Left forelimb (tissue), 1 donor: ENCODE results near the gene SMIM41.

Source experiments
- DNase-seq: peaks from one replicate; pipeline ENCODE4 v3.0.0-alpha.2; 2018; ENCODE audit warnings: low spot score

Gene SMIM41

DNA sequence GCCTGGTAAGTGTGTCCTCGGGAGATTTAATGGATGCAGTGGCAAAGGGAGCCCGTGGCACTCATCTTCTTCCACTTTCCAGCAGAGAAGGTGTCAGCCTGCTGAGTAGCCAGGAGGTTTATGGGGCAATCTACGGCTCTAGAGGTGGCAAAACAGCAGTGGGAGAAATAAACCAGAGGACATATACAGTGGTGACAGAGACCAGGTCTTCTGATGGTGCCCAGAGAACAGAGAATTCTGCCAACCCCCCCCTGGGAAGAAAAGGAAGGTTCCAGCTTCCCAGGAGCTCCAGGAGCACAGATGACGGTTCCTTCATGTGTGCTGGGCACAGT lies 43.0 kb downstream of the SMIM41 start:
- peak; percentile 55 for DNase-seq

DNA sequence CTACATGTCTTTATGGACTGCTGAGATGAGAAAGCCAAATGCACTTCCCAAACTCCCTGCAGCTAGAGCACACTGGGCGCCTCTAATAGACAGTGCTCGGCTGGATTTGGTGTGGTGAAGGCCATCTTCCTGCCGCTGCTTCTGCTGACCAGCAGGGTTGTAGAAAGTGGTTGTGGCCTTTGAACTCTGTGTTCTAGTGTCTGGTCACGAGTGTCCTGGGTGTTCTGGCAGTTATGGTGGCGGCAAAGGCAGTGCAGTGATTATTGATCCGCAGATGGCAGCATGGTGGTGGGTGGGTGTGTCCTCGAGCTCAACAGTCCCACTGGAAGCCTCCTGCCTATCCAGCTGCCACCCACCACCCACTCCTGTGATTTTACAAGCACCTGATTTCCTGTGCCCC lies 43.4 kb downstream of the SMIM41 start:
- DNase-seq = peak; percentile 37

DNA sequence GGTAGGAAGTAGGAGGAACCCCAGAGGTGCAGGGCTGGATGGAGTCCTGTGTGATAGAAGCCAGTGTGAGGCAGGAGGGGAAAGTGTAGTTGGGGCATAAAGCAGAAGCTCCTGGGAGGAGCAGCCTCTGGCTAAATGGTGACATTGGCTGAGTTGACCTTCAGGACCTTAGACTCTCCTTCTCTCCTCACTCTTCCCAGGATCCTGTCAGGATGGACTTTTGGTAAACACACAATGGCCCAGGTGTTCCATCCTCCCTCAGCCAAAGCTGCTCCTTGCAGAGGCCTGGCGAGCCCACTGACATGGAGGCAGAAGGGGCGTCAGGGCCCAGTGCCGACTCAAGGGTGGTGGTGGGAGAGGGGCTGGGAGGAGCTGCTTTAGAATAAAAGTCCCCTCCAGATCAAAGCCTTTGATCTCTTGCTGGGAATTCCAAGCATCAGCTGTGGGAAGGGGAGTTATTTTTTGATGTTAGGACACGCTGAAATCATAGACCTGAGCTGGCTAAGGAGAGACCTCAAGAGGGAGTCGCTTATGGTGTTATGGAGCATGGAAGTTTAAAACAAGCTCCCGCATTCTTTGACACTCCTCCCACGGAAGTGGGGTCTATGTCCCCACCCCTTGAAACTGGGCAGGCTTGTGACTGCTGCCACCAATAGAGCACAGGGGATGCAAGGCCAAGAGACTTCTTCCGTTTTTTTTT lies 44.1 kb downstream of the SMIM41 start:
- no peak for DNase-seq

DNA sequence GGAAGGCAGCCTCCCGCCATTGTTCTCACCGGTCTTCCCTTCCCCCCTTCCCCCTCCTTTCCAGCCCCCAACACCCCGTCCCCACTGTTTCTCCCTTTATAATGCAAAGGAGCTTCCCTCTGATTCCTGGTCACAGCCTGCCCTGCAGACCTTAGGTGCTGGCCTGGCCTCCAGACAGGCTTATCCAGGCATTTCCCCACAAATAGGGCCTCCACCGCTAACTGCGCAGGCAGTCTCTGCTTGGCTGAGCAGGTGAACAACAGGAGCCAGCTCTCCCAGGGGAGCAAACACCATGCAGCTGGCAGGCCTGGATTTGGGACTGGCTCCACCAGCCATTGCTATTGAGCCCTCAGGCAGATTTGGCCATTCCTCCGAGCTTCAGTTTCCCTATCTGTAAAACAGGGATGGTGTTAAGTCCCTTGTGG lies 46.0 kb downstream of the SMIM41 start:
- peak; percentile 57 for DNase-seq

DNA sequence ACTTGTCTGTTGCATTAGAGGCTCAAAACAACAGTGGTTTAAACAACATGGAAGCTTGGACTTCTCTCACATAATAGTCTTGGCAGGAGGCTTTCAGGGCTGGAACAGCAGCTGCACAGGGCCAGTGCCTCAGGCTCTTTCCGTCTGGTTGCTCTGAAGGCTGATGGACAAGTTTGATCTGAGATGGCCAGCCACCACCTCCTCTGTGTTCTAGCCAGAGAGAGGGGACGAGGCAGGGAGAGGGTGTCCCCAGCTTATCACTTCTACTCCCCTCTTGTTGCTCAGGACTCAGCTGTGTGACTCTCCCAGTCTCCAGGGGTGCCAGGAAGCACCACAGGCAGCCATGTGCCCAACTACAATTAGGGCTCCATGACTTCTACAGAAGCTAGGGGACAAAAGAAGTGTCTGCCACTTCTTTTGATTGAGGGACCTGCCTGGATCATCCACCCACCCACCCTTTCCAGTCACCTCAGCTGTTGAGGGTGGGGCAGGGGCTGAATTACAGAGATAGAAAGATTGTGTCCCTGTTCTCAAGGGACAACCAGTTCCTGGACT lies 46.6 kb downstream of the SMIM41 start:
- peak; percentile 57 for DNase-seq

DNA sequence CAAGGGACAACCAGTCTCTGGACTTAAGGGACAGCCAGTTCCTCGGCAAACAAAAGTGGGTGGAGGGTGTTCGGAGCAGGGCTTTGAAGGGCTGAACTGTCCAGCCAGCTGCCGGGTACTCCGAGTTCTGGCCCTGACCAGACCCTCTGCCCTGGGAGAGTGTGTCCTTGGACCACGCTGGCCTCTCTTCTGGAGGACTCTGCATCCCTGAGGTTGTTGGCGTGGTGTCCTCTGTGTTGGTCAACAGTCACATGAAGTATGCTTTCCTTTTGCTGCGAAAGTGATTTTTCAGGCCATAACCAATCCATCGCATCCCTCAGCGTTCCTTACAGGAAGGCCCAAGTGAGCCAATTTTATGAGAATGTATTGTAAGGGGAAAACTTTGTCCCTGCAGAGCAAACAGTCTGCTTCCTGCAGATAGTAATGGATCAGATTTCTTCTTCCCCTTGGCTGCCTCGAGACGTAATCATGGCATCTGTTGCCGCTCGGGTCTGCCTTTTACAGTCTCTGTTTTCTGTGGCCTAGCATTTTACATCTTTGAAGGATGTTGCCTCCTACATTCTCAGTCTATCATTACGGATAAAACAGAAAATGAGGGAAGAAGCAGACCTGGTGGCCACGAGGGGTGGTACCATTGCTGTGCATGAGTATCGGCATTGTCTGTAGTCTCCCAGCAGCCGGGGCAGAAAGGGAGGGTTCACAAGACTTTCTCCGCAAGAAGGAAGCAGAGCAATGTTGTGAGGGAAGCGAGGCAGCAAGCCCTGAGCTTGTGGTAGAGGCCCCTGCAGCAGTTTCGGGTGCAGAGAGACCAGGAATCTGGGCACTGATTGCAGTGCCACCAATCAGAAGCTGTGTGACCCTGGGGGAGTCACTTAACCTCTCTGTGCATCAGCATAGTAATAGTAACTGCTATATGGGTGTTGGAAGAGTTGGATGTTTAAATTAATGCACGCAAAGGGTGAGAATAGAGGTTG lies 47.4 kb downstream of the SMIM41 start:
- DNase-seq = peak; percentile 57

DNA sequence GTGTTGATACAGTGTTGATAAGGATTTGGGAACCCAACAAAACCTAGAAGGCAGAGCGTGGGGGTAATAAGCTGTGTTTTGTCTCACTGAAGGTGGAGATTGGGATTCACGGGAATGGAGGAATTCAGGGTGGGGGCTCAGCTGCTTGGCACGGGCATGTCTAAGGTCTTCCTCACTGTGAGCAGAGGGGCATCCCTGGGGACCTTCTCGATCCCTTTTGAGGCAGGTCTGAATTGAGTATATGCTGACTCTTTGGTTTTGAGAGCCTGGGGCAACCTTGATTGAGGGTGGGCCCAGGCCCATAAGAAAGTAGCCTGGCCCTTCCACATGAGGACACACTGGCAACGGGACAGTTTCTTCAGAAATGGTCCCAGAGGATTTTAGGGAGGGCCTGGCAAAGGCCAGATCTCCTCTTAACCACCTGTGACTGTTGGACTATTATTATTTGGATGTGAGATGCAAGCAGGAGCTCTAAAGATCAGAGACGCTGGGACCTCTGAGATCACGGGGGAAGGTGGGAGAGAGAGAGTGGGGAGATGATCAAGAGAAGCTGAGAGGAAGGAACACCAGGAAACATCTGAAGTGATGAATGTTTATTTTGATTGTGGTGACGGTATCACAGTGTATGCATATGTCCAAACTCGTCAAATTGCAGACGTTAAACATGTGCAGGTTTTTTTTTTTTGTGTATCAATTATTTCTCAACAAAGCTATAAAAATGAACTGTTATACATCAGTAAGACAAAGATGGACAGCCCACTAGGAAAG lies 48.4 kb downstream of the SMIM41 start:
- DNase-seq = no peak

DNA sequence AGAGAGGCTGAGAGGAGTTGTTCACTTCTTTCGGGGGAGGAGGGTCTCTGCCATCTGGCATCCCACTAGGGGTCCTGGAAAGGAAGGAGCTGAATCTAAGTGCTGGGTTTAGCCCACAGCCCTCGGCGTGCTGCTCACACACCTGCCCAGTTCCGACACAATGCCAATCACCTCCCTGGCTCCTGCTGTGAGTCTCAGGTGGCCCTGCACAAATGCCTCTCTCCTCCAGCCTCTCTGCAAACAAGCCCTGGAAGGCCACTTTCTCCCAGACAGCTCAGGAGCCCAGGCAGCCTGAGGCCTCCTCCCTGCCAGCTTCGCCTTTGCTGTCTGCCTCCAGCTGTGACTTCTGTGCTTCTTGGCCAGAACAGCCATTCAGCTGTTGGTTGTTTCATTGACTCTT lies 51.2 kb downstream of the SMIM41 start:
- peak; percentile 55 for DNase-seq

DNA sequence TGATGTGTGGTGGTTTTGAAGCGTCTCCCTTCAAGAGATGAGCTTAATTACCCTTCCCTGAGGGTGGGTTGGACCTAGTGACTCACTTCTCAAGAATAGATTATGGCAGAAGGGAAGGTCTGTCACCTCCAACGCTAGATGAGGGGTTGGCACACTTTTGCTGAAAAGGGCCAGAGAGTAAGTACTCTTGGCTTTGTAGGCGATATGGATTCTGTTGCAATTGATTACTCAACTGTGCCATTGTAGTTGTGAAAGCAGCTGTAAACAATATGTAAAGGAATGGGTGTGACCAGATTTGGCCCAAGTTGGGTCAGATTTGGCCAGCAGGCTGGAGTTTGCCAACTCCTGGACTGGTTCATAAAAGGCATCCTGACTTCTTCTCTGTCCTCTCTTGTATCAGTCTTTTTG lies 53.3 kb downstream of the SMIM41 start:
- DNase-seq = peak; percentile 28

DNA sequence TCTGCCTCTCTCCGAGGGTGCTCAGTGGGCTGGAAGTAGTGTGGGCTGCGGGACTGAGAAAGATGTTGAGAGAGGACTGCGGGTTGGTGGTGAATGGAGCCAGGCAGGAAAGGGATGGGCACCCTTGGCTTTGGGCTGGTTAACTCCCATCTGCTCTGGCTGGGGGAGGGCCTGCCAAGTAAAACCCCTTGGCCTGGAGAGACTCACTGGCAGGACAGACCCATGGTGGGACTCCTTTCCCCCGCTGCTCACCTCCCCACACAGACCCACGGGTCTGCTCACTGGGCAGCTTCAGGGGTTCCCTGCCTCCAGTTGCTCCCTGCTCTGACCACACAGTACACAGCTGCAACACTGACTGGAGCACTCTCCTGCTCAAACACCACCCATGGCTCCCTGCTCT lies 58.2 kb downstream of the SMIM41 start:
- no peak for DNase-seq

DNA sequence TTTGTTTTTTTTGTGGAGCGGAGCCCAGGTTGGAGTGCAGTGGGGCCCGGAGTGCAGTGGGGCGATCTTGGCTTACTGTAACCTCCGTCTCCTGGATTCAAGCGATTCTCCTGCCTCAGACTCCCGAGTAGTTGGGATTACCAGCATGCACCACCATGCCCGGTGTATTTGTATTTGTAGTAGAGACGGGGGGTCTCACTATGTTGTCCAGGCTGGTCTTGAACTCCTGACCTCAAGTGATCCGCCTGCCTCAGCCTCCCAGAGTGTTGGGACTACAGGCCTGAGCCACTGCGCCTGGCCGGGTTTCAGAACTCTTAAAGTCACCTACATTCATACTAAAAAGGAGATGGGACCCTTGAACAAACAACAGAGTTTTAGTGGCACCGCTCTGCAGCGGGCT lies 59.6 kb downstream of the SMIM41 start:
- DNase-seq = no peak

DNA sequence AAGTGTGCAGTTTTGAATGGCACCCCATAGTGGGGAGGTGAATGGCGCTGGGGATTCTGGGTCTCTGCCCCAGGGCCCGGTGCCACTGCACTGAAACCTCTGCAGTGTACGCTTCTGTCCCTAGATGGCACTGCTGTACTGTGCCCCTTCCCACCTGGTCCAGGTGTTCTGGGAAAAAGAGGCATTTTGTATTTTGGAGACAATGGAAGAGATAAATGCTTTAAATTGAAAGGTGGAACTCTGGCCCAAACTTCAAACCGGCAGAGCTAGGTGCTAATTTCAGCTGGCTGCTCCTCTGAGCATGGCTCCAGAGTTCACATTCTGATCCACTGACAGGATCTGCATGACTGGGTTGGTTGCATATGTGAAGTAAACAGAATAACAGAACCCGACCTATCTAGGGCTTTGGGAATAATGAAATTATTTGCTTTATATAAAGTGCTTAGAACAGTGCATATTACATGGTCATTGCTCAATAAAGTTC lies 60.1 kb downstream of the SMIM41 start:
- DNase-seq = no peak

DNA sequence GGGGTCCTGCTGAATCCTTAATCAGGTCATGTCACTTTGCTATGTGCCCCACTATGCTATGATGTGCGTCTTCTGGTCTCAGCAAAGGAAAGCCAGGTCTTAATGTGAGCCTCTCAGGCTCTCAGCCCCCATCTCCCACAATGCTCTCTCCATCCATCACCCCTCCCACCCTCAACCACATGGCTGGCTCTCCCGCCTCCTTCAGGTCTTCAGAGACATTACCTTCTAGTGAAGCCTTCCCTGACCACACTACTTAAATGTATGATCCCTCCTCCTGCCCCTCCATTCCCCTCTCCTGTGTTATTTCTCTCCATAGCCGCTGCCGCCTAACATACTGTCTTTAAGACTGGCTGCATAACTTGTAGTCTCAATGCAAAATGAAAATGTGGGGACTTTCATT lies 61.8 kb downstream of the SMIM41 start:
- DNase-seq = no peak

DNA sequence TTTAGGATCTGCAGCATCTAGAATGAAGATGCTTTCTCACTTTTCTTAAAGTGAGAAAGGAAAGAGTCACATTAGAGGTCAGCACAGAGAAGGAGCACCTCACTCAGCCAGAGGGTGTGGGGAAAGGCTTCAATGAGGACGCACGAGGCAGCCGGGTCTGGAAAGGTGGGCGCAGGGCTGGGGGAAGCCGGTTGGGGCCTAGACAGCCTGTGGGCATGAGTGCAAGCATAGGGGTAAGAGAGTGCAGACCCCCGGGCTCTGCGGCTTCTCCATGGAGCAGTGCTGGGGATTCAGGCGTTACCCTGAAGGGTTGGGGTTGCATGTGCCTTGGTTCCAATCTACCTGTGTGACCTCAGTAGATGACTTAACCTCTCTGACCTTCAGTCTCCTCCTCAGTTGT lies 62.4 kb downstream of the SMIM41 start:
- DNase-seq = no peak

DNA sequence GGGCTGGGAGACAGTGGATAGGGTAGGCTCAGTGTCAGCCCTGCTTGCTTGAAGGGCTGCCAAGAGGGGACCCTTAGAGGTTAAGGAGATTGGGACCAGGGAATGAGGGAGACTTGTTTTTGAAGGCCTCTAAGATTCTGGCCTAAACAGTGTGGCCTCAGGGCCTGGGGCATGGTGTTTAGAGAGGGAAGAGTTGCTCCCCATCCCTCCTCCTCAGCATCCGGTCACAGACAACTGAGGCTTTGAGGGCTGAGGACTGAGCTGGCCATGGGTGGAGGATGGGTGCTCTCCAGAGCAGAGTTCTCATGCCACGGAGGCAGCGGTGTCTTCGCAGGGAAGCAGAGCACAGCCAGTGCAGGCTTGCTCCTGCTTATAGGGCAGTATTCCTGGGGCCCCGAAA lies 62.9 kb downstream of the SMIM41 start:
- DNase-seq = no peak

DNA sequence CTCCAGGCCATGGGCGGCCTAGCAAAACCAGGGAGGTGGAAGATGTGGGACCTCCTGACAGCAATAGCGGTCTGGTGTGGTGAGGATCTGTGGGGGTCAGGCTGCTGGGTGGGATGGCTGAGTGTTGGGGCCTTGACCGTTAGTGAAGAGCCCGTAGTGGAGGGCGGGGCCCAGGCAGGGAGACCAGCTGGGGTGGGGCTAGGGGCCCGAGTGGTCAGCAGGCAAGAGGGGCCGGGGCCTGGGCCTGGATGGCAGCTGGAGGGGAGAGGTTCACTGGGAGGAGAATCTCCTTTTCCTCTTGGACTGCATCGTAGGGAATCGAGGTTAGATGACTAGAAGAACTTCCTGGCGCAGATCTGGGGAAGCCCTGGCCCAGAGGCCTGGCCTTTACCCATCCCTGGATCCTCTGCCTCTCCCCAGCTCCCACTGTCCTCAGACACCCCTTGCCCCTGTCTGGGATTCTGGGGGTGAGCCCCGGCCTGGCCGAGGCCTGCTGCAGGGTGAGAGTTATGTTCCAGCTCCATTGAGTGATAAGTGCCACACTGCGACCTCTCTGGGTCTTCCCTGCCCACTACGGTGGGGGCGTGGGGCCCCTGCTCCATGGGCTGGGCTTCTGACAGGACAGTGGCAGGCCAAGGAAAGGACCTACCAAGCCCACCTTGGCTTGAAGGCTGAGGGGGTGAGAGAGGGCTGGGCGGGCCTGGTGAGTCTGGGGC lies 65.2 kb downstream of the SMIM41 start:
- DNase-seq = no peak

DNA sequence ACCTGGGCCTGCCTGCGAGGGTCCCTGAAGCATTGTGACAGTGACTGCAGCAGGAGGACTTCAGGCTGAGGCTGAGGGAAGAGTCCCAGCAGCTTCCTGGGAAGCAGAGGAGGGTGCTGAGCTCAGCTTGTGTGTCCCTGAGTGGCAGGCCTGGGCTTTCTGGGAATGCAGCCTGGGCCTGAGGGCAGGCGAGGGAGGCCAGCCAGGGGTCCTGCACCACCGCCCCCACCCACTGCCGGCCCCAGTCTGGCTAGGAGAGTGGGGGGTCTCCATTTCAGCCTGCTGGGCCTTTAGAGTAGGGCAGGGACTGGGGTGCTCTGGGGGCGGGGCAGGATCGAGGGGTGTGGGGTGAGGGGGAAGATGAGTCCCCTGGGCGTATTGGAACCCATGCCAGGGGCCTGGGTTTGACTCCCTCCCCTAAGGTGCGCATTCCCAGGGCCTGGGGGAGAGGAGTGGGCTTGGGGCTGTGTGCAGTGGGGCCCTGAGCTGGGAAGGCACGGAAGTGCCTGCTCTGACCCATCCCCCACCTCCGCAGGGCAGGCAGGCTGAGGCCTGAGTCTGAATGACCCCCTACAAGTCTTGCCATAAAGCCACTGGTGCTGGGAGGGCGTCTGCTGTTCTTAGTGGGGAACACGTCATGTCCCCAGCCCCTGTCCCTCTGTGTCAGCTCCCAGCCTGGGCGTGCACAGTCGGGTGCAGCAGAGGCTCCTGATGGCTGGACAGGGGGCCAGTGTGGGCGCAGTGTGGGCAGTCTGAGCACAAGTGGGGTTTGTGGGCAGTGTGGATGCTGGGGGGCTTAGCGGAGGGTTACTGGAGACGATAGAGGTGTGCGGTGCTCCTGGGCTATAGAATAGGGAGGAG lies 66.0 kb downstream of the SMIM41 start:
- no peak for DNase-seq

DNA sequence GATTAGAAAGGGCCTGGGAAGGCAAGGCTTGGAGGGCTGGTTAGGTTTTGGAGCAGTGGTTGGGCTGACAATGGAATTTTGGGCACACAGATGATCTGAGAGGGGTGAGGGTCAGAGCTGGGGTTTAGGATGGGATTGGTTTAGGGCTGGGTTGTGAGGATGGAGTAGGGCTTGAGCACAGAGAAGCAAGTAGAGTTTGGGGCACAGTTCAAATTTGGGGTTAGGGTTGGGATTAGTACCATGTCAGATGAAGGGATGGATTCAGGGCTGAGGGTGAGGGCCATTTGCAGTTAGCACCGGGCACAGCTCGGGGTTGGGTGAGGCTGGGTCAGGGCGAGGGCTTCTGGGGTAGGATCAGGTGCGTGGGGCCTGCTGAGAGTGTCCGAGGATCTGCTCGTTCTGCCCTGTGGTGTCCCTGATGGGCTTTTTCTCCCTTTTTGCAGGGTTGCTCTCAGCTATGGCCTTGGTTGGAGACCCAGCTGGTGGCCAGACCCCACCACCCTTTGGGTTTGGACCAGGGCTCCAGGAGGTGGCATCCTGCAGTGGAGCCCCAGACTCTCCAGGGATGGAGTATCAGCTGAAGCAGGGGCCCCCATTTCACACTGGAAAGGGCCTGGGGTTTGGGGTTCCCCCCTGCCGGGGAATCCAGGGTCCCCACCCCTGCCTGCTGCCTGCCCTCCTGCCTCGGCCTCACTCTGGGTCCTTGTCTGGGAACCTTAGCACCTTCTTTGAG lies 66.8 kb downstream of the SMIM41 start:
- no peak for DNase-seq

DNA sequence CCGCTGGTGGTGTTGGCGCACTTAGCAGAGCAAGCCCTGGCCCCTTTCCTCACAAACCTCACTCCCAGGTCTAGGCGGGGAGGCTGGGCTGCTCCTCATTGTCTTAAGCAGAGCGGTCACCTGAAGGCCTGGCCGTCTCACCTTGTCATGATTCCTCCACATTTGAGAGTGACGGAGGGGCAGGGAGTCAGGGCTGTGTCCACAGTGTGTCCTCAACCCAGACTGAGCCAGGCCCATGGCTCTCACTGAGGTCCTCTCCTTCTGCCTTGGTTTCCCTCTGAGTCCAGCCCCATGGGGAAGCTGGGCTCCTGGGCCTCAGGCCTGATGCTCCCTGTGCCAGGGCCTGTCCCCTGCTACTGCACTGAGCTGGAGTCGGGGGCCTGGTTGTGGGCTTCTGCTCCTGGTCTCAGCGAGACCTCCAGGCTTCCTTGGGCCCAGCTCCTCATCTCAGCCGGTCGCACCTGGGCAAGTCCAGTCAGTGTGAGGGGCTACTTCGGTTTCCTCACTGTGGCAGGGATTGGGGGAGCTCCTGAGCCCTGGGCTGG lies 67.4 kb downstream of the SMIM41 start:
- no peak for DNase-seq
